Smooth muscle cell of the brain vasculature (primary cell): ENCODE measurements around the gene RABGAP1L.
A peak's percentile ranks its signal among the peaks of the same experiment; 100 is the strongest.
"Not testable (repeated sequence)": the region's sequence is repeated elsewhere in the genome, so short reads cannot be mapped to it uniquely, and the experiment has no call there.

Experiments used
- DNase-seq: peaks from one replicate; pipeline ENCODE4 v3.0.0-alpha.2; 2012; ENCODE audit warnings: low read depth, low spot score

RABGAP1L gene

GRCh38 chr1:174159252-174160108 is at the start of gene RABGAP1L:
RABGAP1L (plus strand) TSS chr1:174159520.
- DNase-seq: peak; percentile 80

- DNase-seq: no peak
Measured at GRCh38 chr1:174110053-174110452, 49.3 kb upstream of the RABGAP1L start.

- DNase-seq: no peak
Measured at GRCh38 chr1:174112489-174113162, 46.7 kb upstream of the RABGAP1L start.

- no peak for DNase-seq
Measured at GRCh38 chr1:174114106-174114505, 45.2 kb upstream of the RABGAP1L start.

GRCh38 chr1:174114788-174115448 is 44.4 kb upstream of the RABGAP1L start:
- peak; percentile 2 for DNase-seq

- no peak for DNase-seq
Measured at GRCh38 chr1:174116042-174116441, 43.3 kb upstream of the RABGAP1L start.

GRCh38 chr1:174118751-174119150 is 40.6 kb upstream of the RABGAP1L start:
- DNase-seq: no peak

- not testable (repeated sequence) for DNase-seq
Measured at GRCh38 chr1:174122318-174122717, 37.0 kb upstream of the RABGAP1L start.

GRCh38 chr1:174123843-174124242 is 35.5 kb upstream of the RABGAP1L start:
- DNase-seq: no peak

- DNase-seq: not testable (repeated sequence)
Measured at GRCh38 chr1:174127176-174127575, 32.1 kb upstream of the RABGAP1L start.

GRCh38 chr1:174131032-174131638 is 28.2 kb upstream of the RABGAP1L start:
- DNase-seq: no peak

- no peak for DNase-seq
Measured at GRCh38 chr1:174134003-174134659, 25.2 kb upstream of the RABGAP1L start.

GRCh38 chr1:174135211-174135610 is 24.1 kb upstream of the RABGAP1L start:
- no peak for DNase-seq

- DNase-seq: no peak
Measured at GRCh38 chr1:174136714-174137113, 22.6 kb upstream of the RABGAP1L start.

GRCh38 chr1:174142836-174143235 is 16.5 kb upstream of the RABGAP1L start:
- no peak for DNase-seq

GRCh38 chr1:174143727-174144396 is 15.5 kb upstream of the RABGAP1L start:
- DNase-seq: not testable (repeated sequence)

- DNase-seq: not testable (repeated sequence)
Measured at GRCh38 chr1:174144397-174144783, 14.9 kb upstream of the RABGAP1L start.

GRCh38 chr1:174149216-174149615 is 10.1 kb upstream of the RABGAP1L start:
- no peak for DNase-seq

- no peak for DNase-seq
Measured at GRCh38 chr1:174150499-174150898, 8.8 kb upstream of the RABGAP1L start.

GRCh38 chr1:174152427-174152826 is 6.9 kb upstream of the RABGAP1L start:
- no peak for DNase-seq
